Right lobe of liver (tissue), 6 donors: ENCODE results near the gene SYNGR3. TPM values are rescaled to one million over a fixed set of nuclear protein-coding genes. Genes with fewer than 3 reads are reported as not detected.

Experiments
- ATAC-seq, 4 donors: fragments of 200-7000 bp; cut with Tn5 transposase; one replicate each; pipeline ENCODE4 v1.9.1; 2020; ENCODE audit warnings: mild to moderate bottlenecking in 4 of 4, moderate library complexity in 4 of 4
- DNase-seq, 3 donors: peaks; one replicate each; pipeline ENCODE4 v3.0.0-alpha.2; 2020
- H3K27ac ChIP-seq, 3 donors: fragments of 200-600 bp; one replicate each; pipeline ENCODE4 v1.8.0; 2022
- H3K27me3 ChIP-seq, 2 donors: fragments of 200-600 bp; one replicate each; pipeline ENCODE4 v1.8.0; 2022
- H3K36me3 ChIP-seq, 4 donors: fragments of 200-600 bp; sonication (generic) in 1 of 4; one replicate each; pipeline versions ENCODE4 v1.5.1 to v1.8.0; 2017 to 2022; ENCODE audit warnings: control low read depth in 1 of 4
- H3K4me1 ChIP-seq, 4 donors: fragments of 200-600 bp; sonication (generic) in 1 of 4; one replicate each; pipeline versions ENCODE4 v1.5.1 to v1.8.0; 2017 to 2022; ENCODE audit warnings: control low read depth in 1 of 4
- H3K4me3 ChIP-seq, 3 donors: fragments of 200-600 bp; one replicate each; pipeline ENCODE4 v1.8.0; 2022
- H3K9me3 ChIP-seq, 4 donors: fragments of 200-600 bp; sonication (generic) in 1 of 4; one replicate each; pipeline versions ENCODE4 v1.5.1 to v1.8.0; 2017 to 2022; ENCODE audit warnings: control low read depth in 1 of 4
- CTCF ChIP-seq, 4 donors: fragments of 200-600 bp in 3 of 4; fragments of 450-650 bp in 1 of 4; IDR thresholded peaks; one replicate each; pipeline versions ENCODE4 v1.5.1 to v1.8.0; 2016 to 2022; ENCODE audit warnings: antibody characterized with exemption in 4 of 4, mild to moderate bottlenecking in 2 of 4
- POLR2A ChIP-seq: fragments of 450-650 bp; IDR thresholded peaks from one replicate; pipeline ENCODE4 v1.6.1; 2017; ENCODE audit warnings: antibody characterized with exemption, mild to moderate bottlenecking
- WGBS: methylation state at CpG from one replicate; pipeline ENCODE4 v1.1.6; 2018; ENCODE audit warnings: low coverage, low lambda C conversion rate; ENCODE audit not compliant: insufficient coverage; ENCODE audit errors: missing lambda C conversion rate; 5-methylcytosine and 5-hydroxymethylcytosine counted together
- intact Hi-C, 2 donors: fragments of 100-400 bp; cut with DNase I; formaldehyde crosslinking; loops; one replicate each; pipeline versions ENCODE4 v1.11.2 to v1.14.1; 2022
- total RNA-seq, 6 experiments: library from RNA; depleted of rRNA in 2 of 6; stranded (reverse); fragments of >200 nt in 2 of 6; fragmentation: NEBNext Ultra II Directional in 3 of 6; extraction: Animal tissue kit (Norgen Biotek cat#: 25700) in 3 of 6; gene quantifications; one replicate each; pipeline versions ENCODE4 v1.1.0 to v1.2.4, GENCODE V29; 2016 to 2023
- donor health status: DM: no; HTN: yes; CAD: no.
- donor health status: DM: no; HTN: no; CAD: no.
- donor health status: DM: no; HTN: no; CAD: no.
- donor health status: DM: no; HTN: yes; CAD: no.
- donor health status: DM: no; HTN: yes; CAD: no.

SYNGR3 gene
- total RNA-seq, 6 experiments from 2014 or later, result 0.22 TPM; not detected in 5

- Histone ChIP-seq H3K27ac (no peak overlapping the region), H3K27me3 (no peaks in the 10 kb centered on the region), H3K4me1 (peaks cover 0 to 11% (median 5%) of the 10 kb centered on the region in 4 donors), H3K36me3 (peaks cover 0 to 33% (median 10%) of the 10 kb centered on the region in 4 donors), H3K4me3 (no peak overlapping the region), H3K9me3 (no peaks in the 10 kb centered on the region)
- WGBS, result 97% methylated on average over 11 of the region's 33 CpGs
- intact Hi-C loops, result no loop called here
- DNase-seq, result no peak
- TF ChIP-seq CTCF (IDR thresholded peaks at IDR 0.05) (no peak), POLR2A (no peak)
- no peak for ATAC-seq
These were observed 12.6 kb upstream of the SYNGR3 start for GRCh38 chr16:1976951-1977874.

DNA sequence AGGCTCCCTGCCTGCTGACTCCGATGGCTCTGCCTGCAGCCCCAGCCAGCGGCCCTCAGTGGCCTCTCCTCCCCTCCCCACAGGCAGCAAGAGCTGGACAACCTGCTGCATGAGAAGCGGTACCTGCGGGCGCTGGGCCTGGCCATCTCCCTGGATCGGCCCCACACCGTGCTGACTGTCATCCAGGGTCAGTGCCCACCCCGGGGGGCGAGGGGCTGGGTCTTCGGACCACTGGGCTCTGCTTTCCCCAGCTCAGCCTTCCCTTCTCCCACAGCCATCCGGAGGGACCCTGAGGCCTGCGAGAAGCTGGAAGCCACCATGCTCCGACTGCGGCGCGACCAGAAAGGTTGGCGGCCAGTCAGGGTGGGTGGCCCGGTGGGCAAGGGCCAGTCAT lies 11.9 kb upstream of the SYNGR3 start:
- WGBS, result no CpG with 5 or more reads among the region's 18 CpGs
- H3K4me1 ChIP-seq, result peaks cover 0 to 8% (median 3%) of the 10 kb centered on the region in 4 donors
- H3K36me3 ChIP-seq, result peaks cover 0 to 33% (median 10%) of the 10 kb centered on the region in 4 donors
- ATAC-seq (no peak), DNase-seq (no peak)
- no peak overlapping the region for H3K27ac ChIP-seq
- H3K4me3 ChIP-seq, result no peak overlapping the region
- TF ChIP-seq POLR2A (no peak), CTCF (IDR thresholded peaks at IDR 0.05) (no peak)
- H3K27me3 ChIP-seq, result no peaks in the 10 kb centered on the region
- no peaks in the 10 kb centered on the region for H3K9me3 ChIP-seq
- intact Hi-C loops, result no loop called here

- no peaks in the 10 kb centered on the region for H3K9me3 ChIP-seq
- peaks cover 0 to 33% (median 10%) of the 10 kb centered on the region in 4 donors for H3K36me3 ChIP-seq
- ATAC-seq, result no peak
- no peaks in the 10 kb centered on the region for H3K27me3 ChIP-seq
- no peak for TF ChIP-seq CTCF (IDR thresholded peaks at IDR 0.05)
- TF ChIP-seq POLR2A, result no peak
- intact Hi-C loops, result no loop called here
- peaks cover 0 to 10% (median 3%) of the 10 kb centered on the region in 4 donors for H3K4me1 ChIP-seq
- no peak for DNase-seq
- WGBS, result 70% methylated on average over 4 of the region's 37 CpGs
- no peak overlapping the region for H3K4me3 ChIP-seq
- no peak overlapping the region for H3K27ac ChIP-seq
These were observed 11.2 kb upstream of the SYNGR3 start for GRCh38 chr16:1978476-1979120.

DNA sequence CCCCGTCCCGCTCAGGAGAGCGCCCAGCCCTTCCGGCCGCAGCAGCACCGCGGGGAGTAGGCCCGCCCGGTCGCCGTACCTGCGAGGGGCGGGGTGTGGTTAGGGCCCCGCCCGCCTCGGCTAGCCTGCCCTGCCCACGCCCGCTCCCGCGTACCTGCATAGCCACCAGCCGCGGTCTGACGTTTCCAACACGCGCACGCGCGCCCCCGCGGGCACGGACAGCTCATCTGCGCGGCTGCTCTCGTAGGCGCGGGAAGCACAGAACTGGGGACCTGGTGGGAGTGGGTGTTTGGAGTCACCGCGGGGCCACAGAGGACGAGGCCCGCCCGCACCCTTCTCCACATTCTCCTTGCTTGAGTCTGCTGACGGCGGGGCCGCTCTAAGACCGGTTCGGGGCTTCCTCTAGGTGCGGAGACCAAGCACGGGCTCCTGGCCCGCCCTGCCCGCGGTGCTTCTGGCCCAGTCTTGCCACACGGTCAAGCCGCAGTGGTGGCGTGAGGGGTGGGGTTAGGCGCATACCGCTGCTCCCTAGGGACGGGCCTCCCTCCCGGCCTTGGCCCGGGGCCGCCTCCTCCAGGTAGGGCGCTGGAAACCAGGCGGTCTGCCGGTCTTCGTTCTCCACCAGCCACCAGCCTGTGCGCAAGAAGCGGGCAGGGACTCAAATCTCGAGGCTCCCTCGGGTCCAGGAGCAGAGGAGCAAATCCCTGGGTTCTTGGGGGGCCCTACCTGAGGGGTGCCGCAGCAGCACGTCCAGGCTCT lies 10.3 kb upstream of the SYNGR3 start:
- H3K9me3 ChIP-seq, result no peaks in the 10 kb centered on the region
- H3K36me3 ChIP-seq, result peaks cover 0 to 31% (median 10%) of the 10 kb centered on the region in 4 donors
- H3K4me3 ChIP-seq, result no peak overlapping the region
- ATAC-seq, result no peak
- no peak for DNase-seq
- no peak overlapping the region for H3K27ac ChIP-seq
- WGBS, result 28% methylated on average over 6 of the region's 70 CpGs
- no peak for TF ChIP-seq POLR2A
- TF ChIP-seq CTCF (IDR thresholded peaks at IDR 0.05), result no peak
- H3K27me3 ChIP-seq, result no peaks in the 10 kb centered on the region
- H3K4me1 ChIP-seq, result peaks cover 0 to 10% (median 3%) of the 10 kb centered on the region in 4 donors
- intact Hi-C loops, result no loop called here
